Measurements from ENCODE around the gene C14orf132.

C14orf132 gene

GRCh38 chr14:96055065-96055752 is 16.0 kb downstream of the C14orf132 start:
- DNase-seq (ENCODE audit: low read depth) = no peak
- no peak overlapping the region for H3K4me3 ChIP-seq (ENCODE audit: low read length)
- no peak for TF ChIP-seq CTCF (conservative IDR thresholded peaks at IDR 0.05; ENCODE audit: low read length)

GRCh38 chr14:96055753-96056508 is 16.8 kb downstream of the C14orf132 start:
- no peak for DNase-seq (ENCODE audit: low read depth)
- TF ChIP-seq CTCF (conservative IDR thresholded peaks at IDR 0.05; ENCODE audit: low read length) = no peak

GRCh38 chr14:96056509-96057422 is 17.6 kb downstream of the C14orf132 start:
- no peak for TF ChIP-seq CTCF (conservative IDR thresholded peaks at IDR 0.05; ENCODE audit: low read length)
- H3K4me3 ChIP-seq (ENCODE audit: low read length) = no peak overlapping the region
- no peak for DNase-seq (ENCODE audit: low read depth)

More at GRCh38 chr14:96055753-96056508, 16.8 kb downstream of the C14orf132 start:
- no peak overlapping the region for H3K4me3 ChIP-seq (ENCODE audit: low read length)

GRCh38 chr14:96057738-96058137 is 18.6 kb downstream of the C14orf132 start:
- DNase-seq (ENCODE audit: low read depth) = no peak
- no peak overlapping the region for H3K4me3 ChIP-seq (ENCODE audit: low read length)
- no peak for TF ChIP-seq CTCF (conservative IDR thresholded peaks at IDR 0.05; ENCODE audit: low read length)

- no peak for TF ChIP-seq CTCF (conservative IDR thresholded peaks at IDR 0.05; ENCODE audit: low read length)
- H3K4me3 ChIP-seq (ENCODE audit: low read length) = no peak overlapping the region
- no peak for DNase-seq (ENCODE audit: low read depth)
Measured at GRCh38 chr14:96058576-96059200, 19.5 kb downstream of the C14orf132 start.

GRCh38 chr14:96059519-96060135 is 20.5 kb downstream of the C14orf132 start:
- no peak for DNase-seq (ENCODE audit: low read depth)
- no peak overlapping the region for H3K4me3 ChIP-seq (ENCODE audit: low read length)
- no peak for TF ChIP-seq CTCF (conservative IDR thresholded peaks at IDR 0.05; ENCODE audit: low read length)
